OCI-LY3 (cell line): ENCODE measurements around the gene MAB21L1.

Source experiments
- H2AFZ ChIP-seq: fragments of 200-600, 300-600 bp; shearing (Covaris generic); 2 replicates; pipeline ENCODE4 v1.6.0; 2014; ENCODE audit warnings: antibody characterized with exemption, low read depth, low read length
- H3K27ac ChIP-seq: fragments of 200-600, 300-600 bp; sonication (generic); 2 replicates; pipeline ENCODE4 v1.5.1; 2014; ENCODE audit warnings: mild to moderate bottlenecking, low read length, moderate library complexity, mixed read lengths
- H3K27me3 ChIP-seq: fragments of 200-600, 300-600 bp; sonication (generic); 2 replicates; pipeline ENCODE4 v1.6.1; 2014; ENCODE audit warnings: low read depth, low read length, mixed read lengths
- H3K36me3 ChIP-seq: fragments of 200-600, 300-600 bp; sonication (generic); replicated peaks from 2 replicates; pipeline ENCODE3; 2014; ENCODE audit warnings: low read depth, low read length, mixed read lengths
- H3K4me1 ChIP-seq: fragments of 300-600, 200-600 bp; sonication (generic); 2 replicates; pipeline ENCODE4 v1.6.1; 2014; ENCODE audit warnings: low read length, mixed read lengths
- H3K4me2 ChIP-seq: fragments of 200-600, 300-600 bp; sonication (generic); 2 replicates; pipeline ENCODE4 v1.6.1; 2014; ENCODE audit warnings: low read length, mixed read lengths
- H3K4me3 ChIP-seq: fragments of 300-600, 200-600 bp; sonication (generic); 2 replicates; pipeline ENCODE4 v1.5.1; 2014; ENCODE audit warnings: antibody characterized with exemption, mild to moderate bottlenecking, low read length, moderate library complexity
- H3K79me2 ChIP-seq: fragments of 300-600, 200-600 bp; shearing (Covaris generic); 2 replicates; pipeline ENCODE4 v1.6.1; 2014; ENCODE audit warnings: mild to moderate bottlenecking, low read length, mixed read lengths
- H3K9ac ChIP-seq: fragments of 300-600, 200-600 bp; shearing (Covaris generic); 2 replicates; pipeline ENCODE4 v1.6.0; 2014; ENCODE audit warnings: mild to moderate bottlenecking, low read length, moderate library complexity
- H3K9me3 ChIP-seq: fragments of 200-600, 300-600 bp; shearing (Covaris generic); 2 replicates; pipeline ENCODE4 v1.6.1; 2014; ENCODE audit warnings: low read length, mixed read lengths; ENCODE audit not compliant: insufficient read depth
- H4K20me1 ChIP-seq: fragments of 200-600, 300-600 bp; sonication (generic); 2 replicates; pipeline ENCODE4 v1.6.1; 2016; ENCODE audit warnings: low read length, mixed read lengths; ENCODE audit not compliant: insufficient read depth
- CTCF ChIP-seq: fragments of 200-600, 300-600 bp; sonication (generic); IDR thresholded peaks from 2 replicates; pipeline ENCODE4 v1.5.1; 2014; ENCODE audit warnings: antibody characterized with exemption, low read length, low read depth
- EZH2phosphoT487 ChIP-seq: fragments of 200-600 bp; shearing (Covaris generic); IDR thresholded peaks from 2 replicates; pipeline ENCODE4 v1.6.1; 2018; ENCODE audit warnings: antibody characterized with exemption, mixed run types, low read depth

MAB21L1 gene

GRCh38 chr13:35471706-35472322 is 4.7 kb downstream of the MAB21L1 start:
- Histone ChIP-seq H3K79me2 (no peaks in the 10 kb centered on the region), H2AFZ (no peak overlapping the region), H3K27ac (no peak overlapping the region), H3K27me3 (0 out of 2 replicates have a peak, but pooled peaks cover 2% of the 10 kb centered on the region), H3K4me1 (peaks cover 13% of the 10 kb centered on the region), H3K4me2 (no peak overlapping the region), H3K36me3 (no peaks in the 10 kb centered on the region), H3K4me3 (no peak overlapping the region), H3K9me3 (no peaks in the 10 kb centered on the region), H4K20me1 (no peaks in the 10 kb centered on the region), H3K9ac (no peak overlapping the region)
- no peak for TF ChIP-seq CTCF
- TF ChIP-seq EZH2phosphoT487 = no peak

GRCh38 chr13:35470671-35471661 is 5.5 kb downstream of the MAB21L1 start:
- Histone ChIP-seq H3K27me3 (no peaks in the 10 kb centered on the region), H3K9ac (no peak overlapping the region), H4K20me1 (no peaks in the 10 kb centered on the region), H3K9me3 (no peaks in the 10 kb centered on the region), H3K4me2 (no peak overlapping the region), H3K4me1 (peaks cover 13% of the 10 kb centered on the region), H3K36me3 (no peaks in the 10 kb centered on the region), H2AFZ (no peak overlapping the region), H3K79me2 (no peaks in the 10 kb centered on the region), H3K27ac (no peak overlapping the region), H3K4me3 (no peak overlapping the region)
- TF ChIP-seq CTCF (no peak), EZH2phosphoT487 (no peak)

- Histone ChIP-seq H4K20me1 (no peaks in the 10 kb centered on the region), H3K79me2 (no peaks in the 10 kb centered on the region), H3K9me3 (no peaks in the 10 kb centered on the region), H3K9ac (no peak overlapping the region), H3K4me1 (peaks cover 13% of the 10 kb centered on the region), H3K27ac (no peak overlapping the region), H3K4me3 (no peak overlapping the region), H3K27me3 (no peaks in the 10 kb centered on the region), H2AFZ (no peak overlapping the region), H3K36me3 (no peaks in the 10 kb centered on the region), H3K4me2 (no peak overlapping the region)
- TF ChIP-seq EZH2phosphoT487 = no peak
Observed at GRCh38 chr13:35469806-35470525, 6.5 kb downstream of the MAB21L1 start.

GRCh38 chr13:35468195-35468594 is 8.3 kb downstream of the MAB21L1 start:
- Histone ChIP-seq H3K27ac (no peak overlapping the region), H3K27me3 (no peaks in the 10 kb centered on the region), H3K9ac (no peak overlapping the region), H3K4me1 (no peaks in the 10 kb centered on the region), H3K4me3 (no peak overlapping the region), H3K9me3 (no peaks in the 10 kb centered on the region), H3K79me2 (no peaks in the 10 kb centered on the region), H2AFZ (no peak overlapping the region), H3K36me3 (no peaks in the 10 kb centered on the region), H3K4me2 (no peak overlapping the region), H4K20me1 (no peaks in the 10 kb centered on the region)
- TF ChIP-seq EZH2phosphoT487 (no peak), CTCF (no peak)
